HepG2 (cell line): ENCODE measurements around the gene MFNG. TPM values are rescaled to one million over a fixed set of nuclear protein-coding genes. Genes with fewer than 3 reads are reported as not detected.
A peak's percentile ranks its signal among the peaks of the same experiment; 100 is the strongest.

Experiments
- AGO2 ChIP-seq: fragments of 200-400 bp; formaldehyde crosslinking; optimal IDR thresholded peaks from 2 replicates; pipeline ENCODE3; 2017; ENCODE audit warnings: mild to moderate bottlenecking, low read depth, low read length, moderate library complexity
- GPN1 ChIP-seq: sonication (generic); formaldehyde crosslinking; IDR thresholded peaks from 2 replicates; pipeline ENCODE4 v1.5.1; 2020; ENCODE audit warnings: missing genetic modification reagents, borderline replicate concordance
- MEIS2 ChIP-seq: sonication (generic); formaldehyde crosslinking; IDR thresholded peaks from 2 replicates; pipeline ENCODE4 v1.9.0; 2021; ENCODE audit warnings: mild to moderate bottlenecking, missing genetic modification reagents
- POLR2G ChIP-seq: fragments of 200-400 bp; formaldehyde crosslinking; IDR thresholded peaks from 2 replicates; pipeline ENCODE4 v1.6.1; 2018; ENCODE audit warnings: mild to moderate bottlenecking, low read depth, low read length, moderate library complexity
- SMAD1 ChIP-seq: sonication (generic); formaldehyde crosslinking; IDR thresholded peaks from 2 replicates; pipeline ENCODE4 v1.4.0; 2020; ENCODE audit warnings: missing genetic modification reagents, low read depth, mild to moderate bottlenecking, borderline replicate concordance
- SNRNP70 ChIP-seq: fragments of 200-400 bp; formaldehyde crosslinking; IDR thresholded peaks from 2 replicates; pipeline ENCODE4 v1.6.1; 2017; ENCODE audit warnings: mild to moderate bottlenecking, low read depth, low read length, moderate library complexity
- SP4 ChIP-seq: sonication (generic); formaldehyde crosslinking; IDR thresholded peaks from 2 replicates; pipeline ENCODE4 v1.8.1; 2023; ENCODE audit warnings: mild to moderate bottlenecking, missing genetic modification reagents
- SRY ChIP-seq: sonication (generic); formaldehyde crosslinking; IDR thresholded peaks from 2 replicates; pipeline ENCODE4 v1.8.0; 2022; ENCODE audit warnings: mild to moderate bottlenecking, missing genetic modification reagents
- XRCC5 ChIP-seq: fragments of 200-400 bp; formaldehyde crosslinking; optimal IDR thresholded peaks from 2 replicates; pipeline ENCODE3; 2017; ENCODE audit warnings: mild to moderate bottlenecking, low read length
- ZNF30 ChIP-seq: sonication (generic); formaldehyde crosslinking; IDR thresholded peaks from 2 replicates; pipeline ENCODE4 v1.5.0; 2020; ENCODE audit warnings: mild to moderate bottlenecking, missing genetic modification reagents
- ZNF775 ChIP-seq: sonication (generic); formaldehyde crosslinking; IDR thresholded peaks from 2 replicates; pipeline ENCODE4 v1.4.0; 2020; ENCODE audit warnings: missing genetic modification reagents, mild to moderate bottlenecking, moderate library complexity, borderline replicate concordance
- polyA plus RNA-seq, 8 experiments: library from polyadenylated mRNA; depleted of rRNA in 3 of 8; stranded (reverse) in 7 of 8; unstranded in 1 of 8; fragments of >200 nt; fragmentation: Illumina TruSeq in 4 of 8; extraction: Trizol in 4 of 8; gene quantifications; 2 replicates each; pipeline versions ENCODE4 v1.2.1 to v1.2.3, GENCODE V29; 2011 to 2016; ENCODE audit warnings: low read depth in 4 of 8, missing spikeins in 1 of 8, mixed read lengths in 1 of 8; ENCODE audit not compliant: insufficient read depth in 1 of 8
- total RNA-seq, 5 experiments: library from RNA; depleted of rRNA; stranded (reverse); fragments of >200 nt; fragmentation: Illumina TruSeq; extraction: Trizol; gene quantifications; 2 replicates each; pipeline ENCODE4 v1.2.3, GENCODE V29; 2016; ENCODE audit warnings: low read depth in 1 of 5
- TF ChIP-seq, protein P1 (sequence below): sonication (generic); formaldehyde crosslinking; conservative IDR thresholded peaks from 2 replicates; pipeline ENCODE4 v1.4.0; 2020; ENCODE audit warnings: missing genetic modification reagents
- TF ChIP-seq, protein P2 (sequence below): sonication (generic); formaldehyde crosslinking; IDR thresholded peaks from 2 replicates; pipeline ENCODE4 v1.4.0; 2020; ENCODE audit warnings: missing genetic modification reagents
- TF ChIP-seq, protein P3 (sequence below): sonication (generic); formaldehyde crosslinking; IDR thresholded peaks from 2 replicates; pipeline ENCODE4 v1.5.0; 2020; ENCODE audit warnings: missing genetic modification reagents
- TF ChIP-seq, protein P4 (sequence below): sonication (generic); formaldehyde crosslinking; IDR thresholded peaks from 2 replicates; pipeline ENCODE4 v1.4.0; 2020; ENCODE audit warnings: missing genetic modification reagents
- TF ChIP-seq, protein P5 (sequence below): IDR thresholded peaks from 2 replicates; pipeline ENCODE4 v1.6.1; 2018; ENCODE audit warnings: missing genetic modification reagents, mild to moderate bottlenecking, missing compliant biosample characterization
- TF ChIP-seq, protein P6 (sequence below): sonication (generic); formaldehyde crosslinking; IDR thresholded peaks from 2 replicates; pipeline ENCODE4 v1.8.1; 2023; ENCODE audit warnings: missing genetic modification reagents, inconsistent platforms, borderline replicate concordance

MFNG gene
- total and polyA plus RNA-seq, 2 of the 13 experiments (the other 11 are each of a cell fraction or from before 2014, with no cell fraction given) = 1.0 to 11.7 TPM

DNA sequence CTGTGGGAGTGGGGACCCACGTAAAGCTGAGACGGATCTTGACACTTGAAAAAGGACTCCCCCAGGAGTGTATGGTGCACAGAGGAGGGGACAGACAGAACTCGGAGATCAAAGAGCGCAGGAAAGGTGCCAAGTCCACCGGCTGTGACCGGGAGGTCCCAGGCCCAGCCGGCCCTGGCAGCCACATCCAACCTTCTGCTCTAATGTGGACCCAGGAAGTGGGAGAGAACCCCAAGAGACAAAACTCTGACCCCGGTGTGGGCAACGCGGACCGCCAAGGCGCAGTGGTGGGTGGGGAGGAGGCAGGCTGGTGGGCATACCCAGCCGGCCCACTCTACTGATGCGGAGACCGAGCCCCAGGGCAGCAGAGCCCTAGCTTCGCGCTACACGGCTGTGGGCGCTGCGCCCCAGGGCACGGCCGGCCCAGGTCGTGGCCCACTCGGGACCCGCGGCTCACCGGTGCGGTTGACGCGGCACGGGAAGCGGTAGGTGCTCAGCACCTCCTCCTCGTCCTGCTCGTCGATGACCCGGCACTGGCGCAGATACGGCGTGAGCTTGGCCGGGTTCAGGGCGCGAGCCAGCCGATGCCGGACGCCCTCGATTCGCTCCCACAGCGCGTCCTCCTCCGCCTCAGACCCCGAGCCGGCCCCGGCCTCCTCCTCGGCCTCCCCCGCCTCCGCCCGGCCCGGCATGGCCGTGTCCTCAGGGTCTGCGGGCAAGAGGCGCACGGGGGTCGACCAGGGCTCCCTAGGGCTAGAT, 32.5 kb upstream of the MFNG start (continued):
- TF ChIP-seq SMAD1 (CRISPR knock-in tag) (no peak), ZNF775 (no peak), AGO2 (peak; percentile 79), XRCC5 (no peak), POLR2G (peak; percentile 34; the same call in 1 of the 2 replicates), ZNF30 (CRISPR knock-in tag) (0 out of 2 replicates have a peak, but pooled peaks have one; percentile 31), MEIS2 (CRISPR knock-in tag) (0 out of 2 replicates have a peak, but pooled peaks have one; percentile 25), SNRNP70 (no peak), SRY (CRISPR knock-in tag) (0 out of 2 replicates have a peak, but pooled peaks have one; percentile 55), GPN1 (CRISPR knock-in tag) (no peak; the same call in 1 of the 2 replicates), SP4 (CRISPR knock-in tag) (peak; percentile 56; the same call in 1 of the 2 replicates)
- TF ChIP-seq, protein P1, sequence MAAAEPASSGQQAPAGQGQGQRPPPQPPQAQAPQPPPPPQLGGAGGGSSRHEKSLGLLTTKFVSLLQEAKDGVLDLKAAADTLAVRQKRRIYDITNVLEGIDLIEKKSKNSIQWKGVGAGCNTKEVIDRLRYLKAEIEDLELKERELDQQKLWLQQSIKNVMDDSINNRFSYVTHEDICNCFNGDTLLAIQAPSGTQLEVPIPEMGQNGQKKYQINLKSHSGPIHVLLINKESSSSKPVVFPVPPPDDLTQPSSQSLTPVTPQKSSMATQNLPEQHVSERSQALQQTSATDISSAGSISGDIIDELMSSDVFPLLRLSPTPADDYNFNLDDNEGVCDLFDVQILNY (CRISPR knock-in tag) = peak; percentile 17; the same call in 1 of the 2 replicates
- TF ChIP-seq, protein P2, sequence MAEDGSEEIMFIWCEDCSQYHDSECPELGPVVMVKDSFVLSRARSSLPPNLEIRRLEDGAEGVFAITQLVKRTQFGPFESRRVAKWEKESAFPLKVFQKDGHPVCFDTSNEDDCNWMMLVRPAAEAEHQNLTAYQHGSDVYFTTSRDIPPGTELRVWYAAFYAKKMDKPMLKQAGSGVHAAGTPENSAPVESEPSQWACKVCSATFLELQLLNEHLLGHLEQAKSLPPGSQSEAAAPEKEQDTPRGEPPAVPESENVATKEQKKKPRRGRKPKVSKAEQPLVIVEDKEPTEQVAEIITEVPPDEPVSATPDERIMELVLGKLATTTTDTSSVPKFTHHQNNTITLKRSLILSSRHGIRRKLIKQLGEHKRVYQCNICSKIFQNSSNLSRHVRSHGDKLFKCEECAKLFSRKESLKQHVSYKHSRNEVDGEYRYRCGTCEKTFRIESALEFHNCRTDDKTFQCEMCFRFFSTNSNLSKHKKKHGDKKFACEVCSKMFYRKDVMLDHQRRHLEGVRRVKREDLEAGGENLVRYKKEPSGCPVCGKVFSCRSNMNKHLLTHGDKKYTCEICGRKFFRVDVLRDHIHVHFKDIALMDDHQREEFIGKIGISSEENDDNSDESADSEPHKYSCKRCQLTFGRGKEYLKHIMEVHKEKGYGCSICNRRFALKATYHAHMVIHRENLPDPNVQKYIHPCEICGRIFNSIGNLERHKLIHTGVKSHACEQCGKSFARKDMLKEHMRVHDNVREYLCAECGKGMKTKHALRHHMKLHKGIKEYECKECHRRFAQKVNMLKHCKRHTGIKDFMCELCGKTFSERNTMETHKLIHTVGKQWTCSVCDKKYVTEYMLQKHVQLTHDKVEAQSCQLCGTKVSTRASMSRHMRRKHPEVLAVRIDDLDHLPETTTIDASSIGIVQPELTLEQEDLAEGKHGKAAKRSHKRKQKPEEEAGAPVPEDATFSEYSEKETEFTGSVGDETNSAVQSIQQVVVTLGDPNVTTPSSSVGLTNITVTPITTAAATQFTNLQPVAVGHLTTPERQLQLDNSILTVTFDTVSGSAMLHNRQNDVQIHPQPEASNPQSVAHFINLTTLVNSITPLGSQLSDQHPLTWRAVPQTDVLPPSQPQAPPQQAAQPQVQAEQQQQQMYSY (CRISPR knock-in tag) = no peak
- TF ChIP-seq, protein P3, sequence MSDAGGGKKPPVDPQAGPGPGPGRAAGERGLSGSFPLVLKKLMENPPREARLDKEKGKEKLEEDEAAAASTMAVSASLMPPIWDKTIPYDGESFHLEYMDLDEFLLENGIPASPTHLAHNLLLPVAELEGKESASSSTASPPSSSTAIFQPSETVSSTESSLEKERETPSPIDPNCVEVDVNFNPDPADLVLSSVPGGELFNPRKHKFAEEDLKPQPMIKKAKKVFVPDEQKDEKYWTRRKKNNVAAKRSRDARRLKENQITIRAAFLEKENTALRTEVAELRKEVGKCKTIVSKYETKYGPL (CRISPR knock-in tag) = no peak
- TF ChIP-seq, protein P4, sequence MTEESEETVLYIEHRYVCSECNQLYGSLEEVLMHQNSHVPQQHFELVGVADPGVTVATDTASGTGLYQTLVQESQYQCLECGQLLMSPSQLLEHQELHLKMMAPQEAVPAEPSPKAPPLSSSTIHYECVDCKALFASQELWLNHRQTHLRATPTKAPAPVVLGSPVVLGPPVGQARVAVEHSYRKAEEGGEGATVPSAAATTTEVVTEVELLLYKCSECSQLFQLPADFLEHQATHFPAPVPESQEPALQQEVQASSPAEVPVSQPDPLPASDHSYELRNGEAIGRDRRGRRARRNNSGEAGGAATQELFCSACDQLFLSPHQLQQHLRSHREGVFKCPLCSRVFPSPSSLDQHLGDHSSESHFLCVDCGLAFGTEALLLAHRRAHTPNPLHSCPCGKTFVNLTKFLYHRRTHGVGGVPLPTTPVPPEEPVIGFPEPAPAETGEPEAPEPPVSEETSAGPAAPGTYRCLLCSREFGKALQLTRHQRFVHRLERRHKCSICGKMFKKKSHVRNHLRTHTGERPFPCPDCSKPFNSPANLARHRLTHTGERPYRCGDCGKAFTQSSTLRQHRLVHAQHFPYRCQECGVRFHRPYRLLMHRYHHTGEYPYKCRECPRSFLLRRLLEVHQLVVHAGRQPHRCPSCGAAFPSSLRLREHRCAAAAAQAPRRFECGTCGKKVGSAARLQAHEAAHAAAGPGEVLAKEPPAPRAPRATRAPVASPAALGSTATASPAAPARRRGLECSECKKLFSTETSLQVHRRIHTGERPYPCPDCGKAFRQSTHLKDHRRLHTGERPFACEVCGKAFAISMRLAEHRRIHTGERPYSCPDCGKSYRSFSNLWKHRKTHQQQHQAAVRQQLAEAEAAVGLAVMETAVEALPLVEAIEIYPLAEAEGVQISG (CRISPR knock-in tag) = no peak
- TF ChIP-seq, protein P5, sequence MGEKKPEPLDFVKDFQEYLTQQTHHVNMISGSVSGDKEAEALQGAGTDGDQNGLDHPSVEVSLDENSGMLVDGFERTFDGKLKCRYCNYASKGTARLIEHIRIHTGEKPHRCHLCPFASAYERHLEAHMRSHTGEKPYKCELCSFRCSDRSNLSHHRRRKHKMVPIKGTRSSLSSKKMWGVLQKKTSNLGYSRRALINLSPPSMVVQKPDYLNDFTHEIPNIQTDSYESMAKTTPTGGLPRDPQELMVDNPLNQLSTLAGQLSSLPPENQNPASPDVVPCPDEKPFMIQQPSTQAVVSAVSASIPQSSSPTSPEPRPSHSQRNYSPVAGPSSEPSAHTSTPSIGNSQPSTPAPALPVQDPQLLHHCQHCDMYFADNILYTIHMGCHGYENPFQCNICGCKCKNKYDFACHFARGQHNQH = no peak; the same call in 1 of the 2 replicates
- TF ChIP-seq, protein P6, sequence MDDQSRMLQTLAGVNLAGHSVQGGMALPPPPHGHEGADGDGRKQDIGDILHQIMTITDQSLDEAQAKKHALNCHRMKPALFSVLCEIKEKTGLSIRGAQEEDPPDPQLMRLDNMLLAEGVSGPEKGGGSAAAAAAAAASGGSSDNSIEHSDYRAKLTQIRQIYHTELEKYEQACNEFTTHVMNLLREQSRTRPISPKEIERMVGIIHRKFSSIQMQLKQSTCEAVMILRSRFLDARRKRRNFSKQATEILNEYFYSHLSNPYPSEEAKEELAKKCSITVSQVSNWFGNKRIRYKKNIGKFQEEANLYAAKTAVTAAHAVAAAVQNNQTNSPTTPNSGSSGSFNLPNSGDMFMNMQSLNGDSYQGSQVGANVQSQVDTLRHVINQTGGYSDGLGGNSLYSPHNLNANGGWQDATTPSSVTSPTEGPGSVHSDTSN (CRISPR knock-in tag) = no peak
